LNCAP (cell line): Measurements from ENCODE around the gene KNDC1.

ENCODE experiments used
- CTCF ChIP-seq: fragments of 450-650 bp; IDR thresholded peaks from 2 replicates; pipeline ENCODE4 v1.5.1; 2017; ENCODE audit warnings: mild to moderate bottlenecking

The KNDC1 gene

GRCh38 chr10:133270204-133270603, 110.2 kb downstream of the KNDC1 start:
- no peak for TF ChIP-seq CTCF

- TF ChIP-seq CTCF = no peak
These were observed 110.8 kb downstream of the KNDC1 start for GRCh38 chr10:133270773-133271297.

- TF ChIP-seq CTCF = no peak
These were observed 111.7 kb downstream of the KNDC1 start for GRCh38 chr10:133271521-133272300.

- TF ChIP-seq CTCF = no peak
These were observed 112.4 kb downstream of the KNDC1 start for GRCh38 chr10:133272301-133272963.

GRCh38 chr10:133272964-133273420, 113.0 kb downstream of the KNDC1 start:
- TF ChIP-seq CTCF = no peak

GRCh38 chr10:133273534-133274143, 113.6 kb downstream of the KNDC1 start:
- TF ChIP-seq CTCF = no peak

- no peak for TF ChIP-seq CTCF
These were observed 115.0 kb downstream of the KNDC1 start for GRCh38 chr10:133274751-133275683.
